ENCODE data around the gene CLPX.
"Not testable (repeated sequence)": the region's sequence is repeated elsewhere in the genome, so short reads cannot be mapped to it uniquely, and the experiment has no call there.

The CLPX gene

DNA sequence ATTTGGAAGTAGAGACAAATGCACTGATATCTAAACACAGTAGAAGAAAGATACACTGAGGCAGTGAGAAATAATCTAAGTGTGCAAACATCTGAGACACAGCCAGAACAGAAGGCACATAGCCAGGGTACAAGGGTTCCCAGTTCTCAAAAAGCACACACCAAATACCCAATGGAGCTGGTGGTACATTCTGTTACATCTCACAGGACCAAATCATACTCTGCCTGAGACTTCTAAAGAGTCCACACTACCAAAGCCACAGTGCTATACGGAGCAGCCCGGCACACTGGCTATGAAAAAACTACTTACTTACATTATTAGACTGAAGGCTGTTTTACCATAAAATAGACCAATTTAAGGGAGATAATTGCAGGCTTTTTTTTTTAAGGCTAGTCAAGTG lies 19.3 kb downstream of the CLPX start:
- DNase-seq, result no peak

DNA sequence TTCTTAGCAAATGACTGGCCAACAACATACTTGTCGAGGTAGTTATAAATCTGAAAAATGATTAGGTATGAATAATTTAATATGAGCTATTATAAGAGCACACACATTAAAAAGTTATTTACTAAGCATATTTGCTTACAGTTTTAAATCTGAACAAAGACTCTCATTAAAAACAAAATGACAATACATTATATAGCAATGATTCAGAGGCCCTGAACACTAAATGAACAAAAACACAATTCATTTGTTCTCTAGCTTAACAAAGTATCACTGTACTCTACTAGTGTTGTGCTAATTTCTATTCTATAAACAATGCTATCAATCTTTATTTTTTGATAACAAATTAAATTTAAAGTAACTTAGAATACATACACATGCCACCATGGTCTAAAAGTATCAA lies 21.0 kb downstream of the CLPX start:
- no peak for DNase-seq

DNA sequence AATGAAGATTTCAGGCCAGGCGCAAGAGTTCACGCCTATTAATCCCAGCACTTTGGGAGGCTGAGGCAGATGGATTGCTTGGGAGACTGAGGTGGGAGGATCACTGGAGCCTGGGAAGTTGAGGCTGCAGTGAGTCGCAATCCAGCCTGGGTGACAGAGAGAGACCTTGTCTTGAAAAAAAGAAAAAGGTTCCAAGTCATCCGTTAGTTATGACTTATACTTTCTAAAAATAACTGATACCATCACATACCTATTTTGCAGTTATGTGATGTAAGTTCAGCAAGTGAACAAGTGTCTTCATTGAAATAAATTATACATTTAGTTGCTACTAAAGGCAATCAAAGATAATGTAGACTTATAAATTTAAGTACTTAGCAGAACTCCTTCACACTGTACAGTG lies 22.1 kb downstream of the CLPX start:
- no peak for DNase-seq

DNA sequence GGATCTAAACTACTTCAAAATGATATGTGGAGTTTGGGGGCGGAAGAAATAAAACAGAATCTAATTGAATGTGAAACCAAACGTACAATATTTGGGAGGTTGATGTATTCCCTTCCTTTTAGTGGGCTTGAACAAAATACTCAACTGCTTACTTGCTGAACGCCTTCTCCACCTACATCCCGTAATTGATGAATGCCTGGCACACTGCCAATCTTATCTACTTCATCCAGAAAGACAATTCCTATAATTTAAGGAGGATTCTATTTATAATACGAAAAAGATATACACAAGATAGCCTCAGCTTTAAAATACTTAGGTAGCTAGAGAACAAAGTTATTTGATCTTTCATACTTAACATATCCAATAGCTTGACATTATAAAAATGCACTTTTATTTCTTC lies 28.4 kb downstream of the CLPX start:
- DNase-seq, result no peak

DNA sequence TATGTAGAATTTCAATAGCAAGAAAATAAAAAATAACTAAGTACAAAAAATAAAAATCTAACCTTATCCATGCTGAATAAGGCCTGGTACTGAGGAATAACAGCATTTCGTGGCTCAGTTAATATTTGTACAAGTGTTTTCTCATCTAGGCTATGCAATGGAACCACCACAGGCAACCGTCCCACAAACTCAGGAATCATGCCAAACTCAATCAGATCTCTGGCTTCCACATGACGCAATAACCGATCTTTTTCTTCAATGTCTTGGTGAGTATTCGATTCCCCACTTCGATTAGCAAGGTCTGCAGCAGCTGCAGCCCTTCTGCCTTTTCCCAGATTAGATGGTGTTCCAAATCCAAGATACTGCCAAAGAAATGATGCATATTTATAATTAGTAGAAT lies 30.4 kb downstream of the CLPX start:
- no peak for DNase-seq

- no peak for DNase-seq
These were observed 37.2 kb downstream of the CLPX start for GRCh38 chr15:65147902-65148301.

DNA sequence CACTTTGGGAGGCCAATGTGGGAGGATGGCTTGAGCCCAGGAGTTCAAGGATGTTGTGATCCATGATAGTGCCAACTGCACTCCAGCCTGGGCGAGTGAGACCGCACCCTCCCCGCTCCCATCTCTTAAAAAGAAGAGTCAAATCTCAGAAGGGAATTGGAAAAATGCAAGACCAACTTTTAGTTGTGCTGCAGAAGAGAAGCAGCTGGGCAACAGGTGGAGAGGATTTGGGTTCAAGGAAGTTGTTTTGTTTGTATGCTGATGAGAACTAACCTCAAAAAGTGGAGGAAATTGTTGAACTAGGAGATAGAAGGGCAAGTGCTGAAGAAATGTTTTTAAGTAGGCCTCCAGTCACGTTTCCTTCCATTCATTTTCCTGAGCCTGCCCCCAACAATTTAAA lies 38.7 kb downstream of the CLPX start:
- no peak for DNase-seq

DNA sequence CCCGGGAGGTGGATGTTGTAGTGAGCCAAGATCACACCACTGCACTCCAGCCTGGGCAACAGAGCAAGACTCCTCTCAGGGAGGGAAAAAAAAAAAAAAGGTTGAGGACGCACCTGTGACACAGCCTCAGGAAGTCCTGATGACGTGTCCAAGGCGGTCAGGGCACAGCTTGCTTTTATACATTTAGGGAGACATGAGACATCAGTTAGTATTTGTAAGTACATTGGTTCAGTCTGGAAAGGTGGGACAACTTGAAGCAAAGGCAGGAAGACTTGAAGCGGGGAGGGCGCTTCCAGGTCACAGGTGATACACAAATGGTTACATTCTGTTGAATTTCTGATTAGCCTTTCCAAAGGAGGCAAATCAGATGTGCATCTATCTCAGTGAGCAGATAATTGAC lies 46.5 kb downstream of the CLPX start:
- not testable (repeated sequence) for DNase-seq

DNA sequence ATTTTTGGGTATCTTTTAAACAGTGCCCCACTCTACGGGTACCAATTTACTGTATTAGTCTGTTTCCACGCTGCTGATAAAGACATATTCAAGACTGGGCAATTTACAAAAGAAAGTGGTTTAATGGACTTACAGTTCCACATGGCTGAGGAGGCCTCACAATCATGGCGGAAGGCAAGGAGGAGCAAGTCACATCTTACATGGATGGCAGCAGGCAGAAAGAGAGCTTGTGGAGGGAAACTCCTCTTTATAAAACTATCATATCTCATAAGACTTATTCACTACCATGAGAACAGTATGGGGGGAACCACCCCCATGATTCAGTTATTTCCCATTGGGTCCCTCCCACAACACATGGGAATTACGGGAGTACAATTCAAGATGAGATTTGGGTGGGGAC lies 47.2 kb downstream of the CLPX start:
- DNase-seq, result not testable (repeated sequence)

DNA sequence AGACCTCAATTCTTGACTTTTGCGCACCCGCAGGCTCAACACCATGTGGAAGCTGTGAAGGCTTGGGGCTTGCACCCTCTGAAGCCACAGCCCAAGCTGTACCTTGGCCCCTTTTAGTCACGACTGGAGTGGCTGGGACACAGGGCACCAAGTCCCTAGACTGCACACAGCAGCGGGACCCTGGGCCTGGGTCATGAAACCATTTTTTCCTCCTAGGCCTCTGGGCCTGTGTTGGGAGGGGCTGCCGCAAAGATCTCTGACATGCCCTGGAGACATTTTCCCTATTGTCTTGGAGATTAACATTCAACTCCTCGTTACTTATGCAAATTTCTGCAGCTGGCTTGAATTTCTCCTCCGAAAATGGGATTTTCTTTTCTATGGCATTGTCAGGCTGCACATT lies 48.1 kb downstream of the CLPX start:
- not testable (repeated sequence) for DNase-seq

- no peak for DNase-seq
These were observed 50.6 kb downstream of the CLPX start for GRCh38 chr15:65134538-65134937.

GRCh38 chr15:65133548-65134200 lies 51.5 kb downstream of the CLPX start, which contains the start of gene PDCD7:
PDCD7 (minus strand) TSS chr15:65133808; CDS start chr15:65133781, 27 bp downstream.
- peak; percentile 91 for DNase-seq

GRCh38 chr15:65132878-65133547 lies 52.1 kb downstream of the CLPX start:
- DNase-seq, result peak; percentile 46

GRCh38 chr15:65130941-65131340 lies 54.2 kb downstream of the CLPX start:
- no peak for DNase-seq

GRCh38 chr15:65115542-65115941 lies 69.6 kb downstream of the CLPX start:
- DNase-seq, result no peak

DNA sequence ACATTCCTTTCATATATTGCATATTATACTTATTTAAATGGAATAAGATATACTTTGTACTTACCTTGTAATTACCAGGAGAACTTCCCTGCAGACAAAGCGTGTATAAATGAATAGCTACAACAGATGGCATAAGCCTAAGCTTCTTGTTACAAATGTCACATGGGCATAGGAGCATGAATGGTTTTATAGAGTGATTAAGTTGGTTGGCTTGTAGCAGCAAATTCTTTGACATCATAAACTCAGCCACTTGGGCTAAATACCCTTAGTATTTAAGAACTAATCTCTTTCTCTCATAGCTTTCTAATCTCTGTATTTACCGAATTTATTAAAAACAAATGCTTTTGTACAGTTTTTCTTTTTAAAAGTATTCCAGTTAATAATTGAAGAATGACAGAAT lies 70.1 kb downstream of the CLPX start, which contains the start of gene UBAP1L:
Gene UBAP1L, minus strand, starts transcription at position 115 of the 400 bp plus-strand sequence. CDS start 8,985 bp downstream, outside the sequence.
- no peak for DNase-seq

DNA sequence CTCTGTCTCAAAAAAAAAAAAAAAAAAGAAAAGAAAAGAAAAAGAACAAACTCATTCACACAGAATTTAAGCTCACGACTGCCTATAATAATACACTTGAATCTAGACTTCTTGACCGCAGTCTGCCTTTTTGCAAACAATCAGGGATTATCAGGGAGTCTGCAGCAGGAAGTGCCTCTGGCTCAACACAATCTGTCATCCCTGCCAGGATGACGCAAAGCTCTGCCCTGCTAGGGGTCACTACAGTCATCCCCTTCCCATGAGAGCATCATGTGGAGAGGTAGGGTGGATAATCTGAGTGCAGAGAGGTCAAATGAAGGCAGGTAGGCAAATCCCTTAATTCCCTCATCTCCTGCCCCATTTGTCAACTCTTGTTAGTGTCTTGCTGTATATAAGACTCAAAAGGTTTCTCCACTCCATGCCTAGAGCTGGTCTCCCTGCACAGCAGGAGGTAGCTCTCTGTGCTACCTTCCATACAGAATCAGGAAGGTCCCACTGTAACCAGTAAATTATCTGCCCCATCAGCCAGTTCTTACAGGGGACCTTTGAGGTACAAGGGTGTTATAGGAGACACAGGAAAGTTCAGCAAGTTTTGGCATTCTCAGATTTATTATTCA lies 74.4 kb downstream of the CLPX start:
- peak; percentile 55 for DNase-seq

GRCh38 chr15:65106011-65106590 lies 79.0 kb downstream of the CLPX start:
- DNase-seq, result no peak

GRCh38 chr15:65105038-65105437 lies 80.1 kb downstream of the CLPX start:
- DNase-seq, result no peak

DNA sequence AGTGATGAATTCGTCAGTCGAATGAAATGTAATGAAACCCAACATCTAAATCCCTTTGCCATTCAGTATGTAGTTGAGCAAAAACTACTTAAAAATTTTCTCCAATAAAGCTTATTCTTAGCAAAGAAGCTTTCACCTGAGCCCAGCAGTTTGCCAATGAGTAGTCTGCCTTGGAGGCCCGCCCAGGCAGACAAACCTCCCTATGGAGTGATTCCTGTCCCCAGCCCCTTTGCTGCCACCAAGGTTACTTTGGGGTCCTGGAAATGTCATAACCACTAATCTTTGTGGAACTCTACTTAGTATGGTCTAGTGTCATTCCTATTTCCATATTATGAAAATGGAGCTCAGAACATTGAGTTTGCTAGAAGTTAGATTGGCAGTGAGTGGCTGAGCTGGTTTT lies 82.2 kb downstream of the CLPX start:
- DNase-seq, result no peak

DNA sequence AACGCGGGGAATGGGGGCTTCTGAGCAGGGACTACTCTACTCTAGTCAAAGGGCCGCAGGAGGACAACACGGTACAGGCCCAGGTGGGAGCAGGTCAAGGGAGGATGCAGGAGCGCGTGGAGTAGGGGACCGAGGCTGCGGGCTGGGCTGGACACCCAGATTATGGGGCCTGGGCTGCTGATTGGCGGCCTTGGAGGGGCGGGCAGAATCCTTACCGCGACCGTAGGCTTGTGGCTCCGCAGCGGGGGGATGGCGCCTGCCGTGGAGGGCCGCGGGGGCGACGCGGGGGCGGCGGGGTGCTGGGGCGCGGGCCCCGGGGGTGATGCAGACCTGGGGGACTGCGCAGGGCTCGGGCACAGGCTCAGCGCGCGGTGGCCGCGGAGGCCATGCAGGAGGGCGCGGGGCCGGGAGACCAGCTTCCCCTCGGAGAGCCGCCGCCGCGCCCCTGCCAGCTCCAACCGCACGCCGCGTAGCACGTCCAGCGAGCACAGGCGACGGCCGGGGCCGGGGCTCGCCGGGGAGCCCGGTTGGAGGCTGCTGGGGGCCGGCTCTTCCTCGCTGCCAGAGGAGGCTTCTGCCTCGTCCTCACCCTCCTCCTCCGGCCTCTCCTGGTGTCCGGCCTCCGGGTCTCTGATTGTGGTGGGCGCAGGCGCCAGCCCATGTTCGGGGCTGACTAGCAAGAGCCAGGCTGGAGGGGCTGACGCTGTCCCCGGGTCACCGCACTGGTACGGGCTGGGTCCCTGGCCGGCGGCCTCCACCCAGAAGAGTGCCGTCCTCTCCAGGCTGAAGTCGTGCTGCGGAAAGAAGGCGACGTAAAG lies 83.0 kb downstream of the CLPX start:
- DNase-seq, result no peak

DNA sequence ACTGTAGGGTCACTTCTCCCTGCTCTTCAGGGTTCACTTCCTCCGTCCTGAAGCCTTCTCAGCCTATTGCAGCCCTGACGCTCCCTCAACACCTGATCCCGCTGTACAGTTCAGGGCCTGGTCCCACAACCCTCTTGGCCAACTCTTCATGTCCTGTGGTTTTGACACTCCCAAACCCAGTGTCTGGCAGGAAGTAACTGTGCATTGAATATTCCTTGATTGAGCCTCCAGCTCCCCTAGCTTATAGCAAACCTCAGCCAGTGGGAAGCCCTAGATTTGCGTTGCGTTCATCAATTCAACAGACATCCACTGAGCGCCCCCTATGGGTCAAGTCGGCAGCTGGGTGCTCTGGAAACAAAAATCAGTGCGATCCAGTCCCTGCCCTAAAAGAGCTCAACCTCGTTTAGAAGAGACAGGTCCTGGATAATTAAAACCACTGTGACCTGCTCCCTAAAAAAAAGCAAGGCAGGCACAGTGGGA lies 83.7 kb downstream of the CLPX start:
- DNase-seq, result peak; percentile 42

- no peak for DNase-seq
These were observed 84.7 kb downstream of the CLPX start for GRCh38 chr15:65100442-65100841.
